Fibroblast of the aortic adventitia (primary cell): ENCODE measurements around the gene HIP1. TPM values are rescaled to one million over a fixed set of nuclear protein-coding genes. Genes with fewer than 3 reads are reported as not detected.
"Not testable (repeated sequence)": the region's sequence is repeated elsewhere in the genome, so short reads cannot be mapped to it uniquely, and the experiment has no call there.

Experiments used
- DNase-seq: peaks from one replicate; pipeline ENCODE4 v3.0.0-alpha.2; 2010; ENCODE audit warnings: low read depth
- H3K4me3 ChIP-seq: 2 replicates; pipeline ENCODE4 v1.5.1; 2011; ENCODE audit warnings: low read depth, mild to moderate bottlenecking, control low read depth, low read length, moderate library complexity
- CTCF ChIP-seq: IDR thresholded peaks from 2 replicates; pipeline ENCODE4 v1.5.1; 2011; ENCODE audit warnings: mild to moderate bottlenecking, low read length, control low read depth, inconsistent platforms; ENCODE audit not compliant: insufficient read depth
- total RNA-seq: library from RNA; depleted of rRNA; stranded (reverse); fragments of >200 nt; gene quantifications from 2 replicates; pipeline ENCODE4 v1.2.3, GENCODE V29; 2012; ENCODE audit warnings: low replicate concordance

Gene HIP1
- total RNA-seq, 1 donor: 9.3 TPM

GRCh38 chr7:75534727-75535307, 203.9 kb downstream of the HIP1 start:
- H3K4me3 ChIP-seq: no peak overlapping the region
- DNase-seq: peak; percentile 10
- no peak for TF ChIP-seq CTCF

- TF ChIP-seq CTCF: no peak
- no peak for DNase-seq
- H3K4me3 ChIP-seq: no peak overlapping the region
These were observed 204.8 kb downstream of the HIP1 start for GRCh38 chr7:75533926-75534325.

GRCh38 chr7:75532639-75533038, 206.1 kb downstream of the HIP1 start:
- DNase-seq: no peak
- no peak overlapping the region for H3K4me3 ChIP-seq
- no peak for TF ChIP-seq CTCF

- no peak for DNase-seq
- no peak for TF ChIP-seq CTCF
- H3K4me3 ChIP-seq: no peak overlapping the region
These were observed 207.4 kb downstream of the HIP1 start for GRCh38 chr7:75531359-75531821.

- not testable (repeated sequence) for DNase-seq
- peak overlapping the region; percentile 87 for H3K4me3 ChIP-seq
These were observed 211.5 kb downstream of the HIP1 start for GRCh38 chr7:75527224-75527722.

GRCh38 chr7:75521727-75522126, 217.0 kb downstream of the HIP1 start:
- not testable (repeated sequence) for DNase-seq, H3K4me3 ChIP-seq

- not testable (repeated sequence) for H3K4me3 ChIP-seq
- DNase-seq: peak; percentile 31
These were observed 219.9 kb downstream of the HIP1 start for GRCh38 chr7:75518842-75519241.

- H3K4me3 ChIP-seq, DNase-seq: not testable (repeated sequence)
These were observed 229.7 kb downstream of the HIP1 start for GRCh38 chr7:75509033-75509432.

GRCh38 chr7:75492020-75492419, 246.7 kb downstream of the HIP1 start, which contains the start of gene SPDYE5:
Gene SPDYE5, plus strand, starts transcription at chr7:75492320. Its CDS starts 1,728 bp downstream, at chr7:75494048.
- H3K4me3 ChIP-seq, DNase-seq: not testable (repeated sequence)

- peak within 1 kb of the TSS; percentile 72 for H3K4me3 ChIP-seq
- peak; percentile 84 for DNase-seq
These were observed 252.6 kb downstream of the HIP1 start, which contains the start of gene POM121C for GRCh38 chr7:75485979-75486643. Gene POM121C, minus strand, starts transcription at chr7:75486299. Its CDS starts 44,803 bp downstream, at chr7:75441496.

- H3K4me3 ChIP-seq: peak overlapping the region; percentile 72
- DNase-seq: peak; percentile 1
These were observed 253.3 kb downstream of the HIP1 start for GRCh38 chr7:75485355-75485978.
